ENCODE data around the gene VAT1L.

GRCh38 chr16:77897129-77897437 lies 108.7 kb downstream of the VAT1L start:
- TF ChIP-seq CTCF (IDR thresholded peaks at IDR 0.05) (no peak), ZFX (IDR thresholded peaks at IDR 0.05; ENCODE audit: borderline replicate concordance) (no peak)

Measured in 22Rv1 (cell line).